GM19025 (cell line): ENCODE measurements around the gene MED13L.

Experiments used
- ATAC-seq: cut with Tn5 transposase; IDR thresholded peaks from one replicate; pipeline ENCODE4 v1.9.1; 2021; ENCODE audit warnings: mild to moderate bottlenecking, low read depth, moderate library complexity; ENCODE audit not compliant: unreplicated experiment

MED13L gene

GRCh38 chr12:116104167-116104767 lies 173.2 kb downstream of the MED13L start:
- ATAC-seq = no peak

DNA sequence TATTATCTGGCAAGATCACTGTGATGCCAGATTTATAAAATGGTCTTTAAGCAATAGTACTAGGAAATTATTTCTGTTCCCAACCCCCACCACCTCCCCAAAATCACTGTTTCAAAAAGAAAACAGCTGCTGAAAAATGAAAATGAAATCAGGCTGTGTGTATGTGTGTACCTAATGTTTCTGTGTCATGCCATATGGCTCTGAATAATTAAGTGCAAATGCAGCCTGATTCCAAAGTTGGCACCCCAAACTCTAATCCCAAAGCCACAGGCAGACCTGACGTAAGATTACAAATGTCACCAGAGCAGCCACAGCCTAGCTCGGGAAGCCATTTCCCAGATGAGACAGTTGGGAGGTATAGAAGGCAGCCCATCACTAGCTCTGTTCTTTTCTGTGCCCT lies 175.5 kb downstream of the MED13L start:
- no peak for ATAC-seq

GRCh38 chr12:116099652-116100432 lies 177.7 kb downstream of the MED13L start:
- ATAC-seq = no peak

DNA sequence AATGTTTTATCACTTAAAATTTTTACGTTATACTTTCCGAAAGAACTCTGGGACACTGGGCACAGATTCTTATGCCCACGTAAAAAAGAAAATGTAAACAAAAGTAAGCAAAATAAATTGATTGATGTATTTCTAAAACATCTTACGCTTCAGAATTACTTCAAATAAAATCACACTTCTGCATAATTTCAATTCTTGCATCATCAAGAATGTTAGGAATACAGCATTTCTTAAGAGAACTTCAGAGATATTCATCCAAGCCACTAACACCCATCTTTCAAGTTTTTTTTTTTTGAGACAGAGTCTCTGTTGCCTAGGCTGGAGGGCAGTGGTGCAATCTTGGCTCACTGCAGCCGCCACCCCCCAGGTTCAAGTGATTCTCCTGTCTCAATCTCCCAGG lies 180.6 kb downstream of the MED13L start:
- ATAC-seq = no peak

DNA sequence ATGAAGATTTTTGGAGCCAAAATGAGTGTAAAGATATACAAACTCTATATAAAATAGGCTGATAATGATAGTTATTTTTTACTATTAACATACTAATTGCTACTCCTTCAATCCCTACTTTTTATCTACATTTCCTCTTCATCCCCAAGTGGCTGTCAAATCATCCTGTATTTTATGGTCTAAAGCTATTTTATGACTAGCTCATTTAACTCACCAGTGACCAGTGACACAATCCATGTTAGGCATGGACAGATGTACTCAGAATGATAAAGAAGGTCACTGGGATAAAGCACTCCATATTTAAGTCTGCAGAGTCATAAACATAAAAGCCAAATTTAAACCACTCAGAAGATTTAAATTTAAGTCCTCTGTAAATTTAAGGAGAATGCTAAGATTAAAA lies 183.0 kb downstream of the MED13L start:
- ATAC-seq = no peak

- no peak for ATAC-seq
Measured at GRCh38 chr12:116093915-116094314, 183.6 kb downstream of the MED13L start.

GRCh38 chr12:116092776-116093175 lies 184.7 kb downstream of the MED13L start:
- no peak for ATAC-seq

GRCh38 chr12:116092162-116092561 lies 185.3 kb downstream of the MED13L start:
- no peak for ATAC-seq

DNA sequence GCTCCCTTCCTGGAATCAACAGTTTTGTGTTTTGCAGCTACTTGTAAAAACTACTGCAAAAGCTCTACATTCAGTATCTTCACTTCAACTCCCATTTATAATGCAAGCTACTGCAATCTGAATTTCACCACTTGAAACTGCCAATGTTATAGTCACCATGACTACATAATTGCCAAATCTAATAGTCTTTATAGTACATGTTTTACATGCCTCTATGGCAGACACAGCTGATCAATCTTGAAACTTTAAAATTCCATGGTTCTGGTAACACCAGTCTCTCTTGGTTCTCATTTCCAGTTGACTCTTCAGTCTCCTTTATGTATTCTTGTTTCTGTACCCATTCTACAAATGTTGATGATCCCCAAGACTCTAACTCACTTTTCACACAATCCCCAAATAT lies 185.9 kb downstream of the MED13L start:
- no peak for ATAC-seq

GRCh38 chr12:116090516-116090915 lies 187.0 kb downstream of the MED13L start:
- no peak for ATAC-seq

- no peak for ATAC-seq
Measured at GRCh38 chr12:116089080-116089479, 188.4 kb downstream of the MED13L start.

DNA sequence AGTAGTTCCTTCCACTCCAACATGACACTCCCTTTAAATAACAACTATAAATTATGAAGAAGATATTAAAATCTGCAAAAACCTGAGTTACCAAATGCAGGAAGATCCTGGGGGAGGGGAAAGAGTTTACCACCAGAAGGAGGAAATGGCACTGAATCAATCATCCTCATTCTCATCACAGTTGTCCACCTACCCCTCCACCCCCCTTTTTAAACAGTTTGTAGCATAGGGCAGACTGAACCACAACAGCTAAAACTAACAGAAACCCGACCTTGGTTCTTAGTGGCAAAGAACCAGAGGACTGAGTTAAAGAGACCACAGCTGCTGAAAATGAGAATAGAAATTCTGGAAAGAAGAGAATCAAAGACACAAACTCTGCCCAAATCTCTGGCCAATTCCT lies 189.5 kb downstream of the MED13L start:
- no peak for ATAC-seq

GRCh38 chr12:116087399-116087798 lies 190.1 kb downstream of the MED13L start:
- no peak for ATAC-seq

- ATAC-seq = no peak
Measured at GRCh38 chr12:116080415-116080814, 197.1 kb downstream of the MED13L start.

GRCh38 chr12:116078396-116078795 lies 199.1 kb downstream of the MED13L start:
- no peak for ATAC-seq

DNA sequence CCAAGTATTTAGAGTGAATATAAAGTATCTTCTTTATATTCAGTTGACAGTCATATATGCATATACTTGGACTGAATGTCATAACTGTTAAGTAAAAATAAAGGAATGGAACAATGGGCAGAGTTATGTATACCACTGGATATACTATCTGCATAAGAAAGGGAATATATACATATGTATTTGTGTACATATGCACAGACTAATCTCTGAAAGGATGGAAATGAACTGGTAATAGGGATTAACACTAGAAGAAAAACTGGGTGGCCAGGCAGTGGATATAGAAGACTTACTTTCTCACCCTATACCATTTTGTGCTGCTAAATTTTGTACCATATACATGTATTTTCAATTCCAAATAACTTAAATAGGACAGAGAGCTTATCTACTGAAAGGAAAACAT lies 200.1 kb downstream of the MED13L start:
- ATAC-seq = no peak

- no peak for ATAC-seq
Measured at GRCh38 chr12:116076399-116076798, 201.1 kb downstream of the MED13L start.

- ATAC-seq = no peak
Measured at GRCh38 chr12:116074686-116075085, 202.8 kb downstream of the MED13L start.

DNA sequence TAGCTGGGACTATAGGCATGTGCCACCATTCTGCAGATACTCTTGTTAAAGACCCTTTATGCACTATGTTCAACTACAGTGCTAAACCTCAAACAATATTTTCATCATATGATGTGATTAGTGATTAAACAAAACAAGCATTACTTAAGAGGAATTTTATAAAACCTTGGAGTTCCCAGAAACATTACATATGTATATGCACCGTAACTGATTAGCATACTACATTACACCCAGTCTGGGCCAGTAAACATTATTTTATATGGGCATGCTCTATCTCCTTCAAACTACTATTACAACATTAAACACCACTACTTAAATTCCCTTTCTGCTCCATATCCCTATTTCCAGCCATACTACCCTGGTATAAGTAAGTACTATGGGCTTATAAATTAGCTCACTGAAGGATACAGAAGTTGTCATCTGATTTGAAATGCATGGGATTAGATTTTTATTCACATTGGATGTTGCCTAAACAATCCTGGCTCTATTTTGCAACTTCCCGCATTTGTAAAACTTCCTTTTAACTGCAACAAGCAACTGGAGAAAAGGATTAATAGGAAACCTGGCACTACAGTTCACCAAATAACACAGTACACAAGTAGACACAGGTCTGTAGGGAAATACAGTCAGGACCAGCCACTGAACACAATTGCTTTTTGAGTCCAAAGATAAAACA lies 205.8 kb downstream of the MED13L start:
- no peak for ATAC-seq

- no peak for ATAC-seq
Measured at GRCh38 chr12:116070444-116070843, 207.0 kb downstream of the MED13L start.

DNA sequence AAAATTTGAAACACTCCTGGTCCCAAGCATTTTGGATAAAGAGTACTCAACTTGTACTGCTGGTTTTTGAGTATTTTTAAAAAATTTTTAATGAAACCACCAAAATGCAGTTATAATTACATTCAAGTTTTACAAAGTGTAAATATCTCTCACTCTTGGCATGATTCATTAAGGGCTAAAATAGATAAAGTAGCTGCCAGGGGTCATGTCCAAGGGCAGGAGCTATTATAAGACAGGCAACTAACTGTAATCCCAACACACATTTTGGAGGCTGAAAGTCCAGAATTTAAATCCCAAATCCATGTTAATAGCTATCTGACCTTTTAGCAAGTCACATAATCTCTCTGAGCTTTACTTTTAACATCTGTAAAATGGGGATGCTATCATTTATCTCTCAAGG lies 207.6 kb downstream of the MED13L start:
- no peak for ATAC-seq

DNA sequence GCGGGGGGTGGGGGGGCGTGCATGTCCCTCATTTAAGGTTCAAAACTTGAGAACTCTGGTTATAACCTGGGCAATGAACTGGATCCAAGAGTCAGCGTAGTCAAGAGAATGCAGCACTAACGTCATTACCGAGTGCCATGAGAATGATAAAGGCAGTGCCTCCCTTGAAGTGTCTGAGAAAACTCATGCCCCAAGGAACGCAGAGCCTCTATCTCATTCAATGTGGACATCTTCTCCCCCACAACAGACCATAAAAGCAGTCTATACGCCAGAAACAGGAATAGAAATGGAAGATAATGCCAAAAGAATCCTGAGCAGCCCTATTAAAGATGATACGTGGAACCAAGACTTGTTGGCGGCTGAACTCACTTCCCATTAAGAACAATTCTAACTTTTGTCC lies 208.6 kb downstream of the MED13L start:
- ATAC-seq = no peak
